GM19455 (cell line): ENCODE measurements around the gene RCAN3.

Source experiments
- ATAC-seq: cut with Tn5 transposase; IDR thresholded peaks from one replicate; pipeline ENCODE4 v1.9.1; 2021; ENCODE audit not compliant: unreplicated experiment

RCAN3 gene

DNA sequence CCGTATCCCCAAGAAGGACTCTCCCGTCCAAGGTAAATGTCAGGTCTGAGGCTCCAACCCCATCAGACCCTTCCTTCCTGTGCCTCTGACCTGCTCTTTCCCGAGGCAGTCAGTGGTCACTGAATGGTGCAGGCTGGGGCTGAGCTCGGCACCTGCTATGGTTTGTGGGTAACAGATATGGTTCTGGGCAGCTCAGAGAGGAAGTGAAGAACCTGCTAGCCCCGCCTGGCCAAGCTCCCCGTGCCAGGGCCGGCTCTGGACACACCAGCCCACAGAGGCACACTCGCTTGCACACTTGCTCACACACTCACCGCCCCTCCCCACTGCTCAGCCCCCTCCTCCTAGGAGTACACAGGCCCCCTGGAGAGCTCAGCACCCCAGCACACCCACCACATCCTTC is 69.7 kb downstream of the RCAN3 start:
- no peak for ATAC-seq

DNA sequence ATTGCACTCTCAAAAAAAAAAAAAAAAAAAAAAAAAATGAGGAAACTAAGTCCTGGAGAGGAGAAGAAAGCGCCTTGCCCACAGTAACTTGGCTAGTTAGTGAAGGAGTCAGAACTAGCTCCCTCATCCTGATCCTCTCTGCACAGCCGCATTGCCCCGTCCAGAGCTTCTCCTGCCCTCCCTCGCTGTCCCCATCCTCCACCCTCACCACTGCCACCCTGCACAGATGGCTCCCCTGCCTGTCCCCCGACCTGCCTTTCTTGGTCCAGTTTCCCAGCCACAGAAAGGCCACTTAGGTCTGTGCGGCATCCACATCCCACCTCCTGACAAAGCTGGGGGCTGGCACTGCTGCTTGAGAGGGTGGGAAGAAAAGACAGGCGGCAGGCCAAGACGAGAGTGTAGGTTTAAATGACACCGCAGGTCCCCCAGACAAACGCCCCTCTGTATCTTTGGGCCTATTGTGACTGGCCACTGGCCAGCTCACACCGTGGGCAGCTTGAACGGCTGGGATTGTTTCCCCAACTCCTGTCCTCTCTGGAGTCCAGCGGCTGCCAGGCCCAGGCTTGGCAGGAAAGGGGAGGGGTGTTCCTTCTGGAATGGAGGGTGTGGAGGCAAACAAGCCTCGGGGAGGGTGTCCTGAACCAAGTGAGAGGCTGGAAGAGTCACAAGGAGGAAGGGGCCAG is 73.4 kb downstream of the RCAN3 start:
- no peak for ATAC-seq

GRCh38 chr1:24578846-24579245 is 76.2 kb downstream of the RCAN3 start:
- ATAC-seq = no peak

DNA sequence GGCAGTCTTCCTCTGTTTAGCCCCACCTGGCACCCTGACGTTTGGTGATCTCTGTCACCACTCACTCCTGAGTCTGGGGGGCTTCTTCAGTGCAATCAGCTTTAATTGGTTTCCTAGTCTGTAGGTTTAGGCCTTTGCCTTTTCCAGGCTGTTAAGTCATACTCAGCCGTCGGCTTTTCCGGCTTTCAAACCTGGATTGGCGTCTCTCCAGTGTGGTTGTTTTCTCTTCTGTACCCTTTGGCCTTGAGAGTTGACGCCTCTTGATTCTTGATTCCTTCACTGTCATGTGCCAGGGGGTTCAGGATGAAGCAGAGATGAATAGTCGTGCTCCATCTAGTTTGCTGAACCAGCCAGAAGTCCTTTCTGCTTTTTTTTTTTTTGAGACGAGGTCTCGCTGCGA is 78.1 kb downstream of the RCAN3 start:
- no peak for ATAC-seq

DNA sequence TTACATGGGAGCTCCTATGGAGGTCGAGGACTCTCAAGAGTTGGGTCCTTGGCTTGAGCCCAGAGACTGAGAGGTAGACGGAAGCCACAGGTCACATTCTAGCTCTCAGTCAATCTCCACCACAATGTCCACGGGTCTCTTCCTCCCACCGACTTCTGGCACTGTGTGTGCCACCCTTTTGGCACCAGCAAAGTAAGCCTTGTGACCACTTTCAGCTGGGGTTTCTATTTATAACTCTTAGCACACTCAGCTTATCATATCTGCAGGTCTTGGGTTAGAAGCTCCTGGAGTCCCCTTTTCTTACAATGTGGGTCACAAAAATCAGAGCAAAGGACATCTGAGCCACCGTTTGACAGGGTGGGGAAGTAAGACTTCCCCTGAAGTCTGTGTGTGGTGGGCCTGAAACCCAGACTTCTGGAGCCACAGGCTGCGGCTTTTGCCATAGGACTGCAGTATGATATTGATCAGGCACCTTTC is 81.6 kb downstream of the RCAN3 start:
- no peak for ATAC-seq

DNA sequence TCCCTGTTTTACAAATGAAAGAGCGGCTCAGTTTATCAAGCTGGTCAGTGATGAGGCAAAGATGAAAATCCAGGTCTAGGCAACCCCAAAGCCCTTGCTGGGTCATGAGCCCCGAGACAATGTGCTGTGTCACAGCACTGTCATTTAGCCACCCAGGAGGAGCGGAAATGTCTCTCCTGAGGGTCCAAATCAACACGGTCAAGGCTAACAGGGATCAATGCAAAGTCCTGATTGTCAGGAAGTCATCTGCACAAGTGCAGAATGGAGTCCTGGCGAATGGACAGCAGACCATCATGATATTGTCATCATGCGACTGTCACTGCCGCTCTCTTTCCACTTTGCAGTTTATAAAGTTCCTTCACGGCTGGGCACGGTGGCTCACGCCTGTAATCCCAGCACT is 83.5 kb downstream of the RCAN3 start:
- ATAC-seq = no peak

- ATAC-seq = no peak
These were observed 84.6 kb downstream of the RCAN3 start for GRCh38 chr1:24586970-24587820.

- ATAC-seq = no peak
These were observed 85.9 kb downstream of the RCAN3 start for GRCh38 chr1:24588573-24588972.

DNA sequence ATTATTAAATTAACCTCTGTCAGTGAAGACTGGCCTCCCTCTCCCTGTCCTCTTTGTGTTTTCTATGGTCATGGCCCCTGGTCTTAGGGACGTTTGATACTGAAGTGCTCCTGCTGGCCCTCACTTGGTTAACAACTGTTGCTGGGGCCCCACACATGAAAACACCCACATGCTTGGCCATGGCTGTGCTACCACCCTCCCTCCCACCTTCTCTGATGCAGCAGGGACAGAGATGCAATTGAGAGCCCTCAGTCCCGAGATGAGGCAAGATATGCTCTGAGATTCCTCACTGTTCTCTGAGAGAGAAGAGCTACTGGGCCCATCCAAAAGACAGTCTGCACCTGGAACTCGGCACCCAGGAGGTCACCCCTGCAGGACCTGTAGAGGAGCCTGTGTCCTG is 86.6 kb downstream of the RCAN3 start:
- no peak for ATAC-seq
